Keratinocyte (primary cell): ENCODE measurements around the gene NAV3. TPM values are rescaled to one million over a fixed set of nuclear protein-coding genes. Genes with fewer than 3 reads are reported as not detected.

ENCODE experiments used
- DNase-seq: peaks from one replicate; pipeline ENCODE4 v3.0.0-alpha.2; 2011; ENCODE audit warnings: low read depth, missing footprints, low spot score
- FAIRE-seq: peaks from 2 replicates; lab custom pipeline; 2011; peaks lifted over from hg19 to GRCh38; lab: Jason Lieb, UNC
- H2AFZ ChIP-seq: 2 replicates; pipeline ENCODE4 v1.6.0; 2012; ENCODE audit warnings: low read length, control low read depth, inconsistent platforms; ENCODE audit not compliant: control insufficient read depth
- H3K27ac ChIP-seq: 2 replicates; pipeline ENCODE4 v1.5.1; 2011; ENCODE audit warnings: low read length; ENCODE audit not compliant: control insufficient read depth, insufficient read depth
- H3K27me3 ChIP-seq: 3 replicates; pipeline ENCODE4 v1.6.0; 2011; ENCODE audit warnings: low read length; ENCODE audit not compliant: control insufficient read depth, insufficient read depth; ENCODE audit errors: extremely low read depth
- H3K36me3 ChIP-seq, 2 experiments: 2 replicates in 1 of 2; 3 replicates in 1 of 2; pipeline ENCODE4 v1.5.1; 2011; ENCODE audit warnings: low read length in 2 of 2, mild to moderate bottlenecking in 1 of 2; ENCODE audit not compliant: control insufficient read depth in 2 of 2, insufficient read depth in 2 of 2; ENCODE audit errors: extremely low read depth in 1 of 2
- H3K4me1 ChIP-seq: 3 replicates; pipeline ENCODE4 v1.5.1; 2011; ENCODE audit warnings: low read length; ENCODE audit not compliant: control insufficient read depth, insufficient read depth; ENCODE audit errors: extremely low read depth
- H3K4me2 ChIP-seq: 3 replicates; pipeline ENCODE4 v1.6.0; 2011; ENCODE audit warnings: low read depth, low read length; ENCODE audit not compliant: control insufficient read depth, insufficient read depth; ENCODE audit errors: extremely low read depth
- H3K4me3 ChIP-seq, 3 experiments: fragments of 200-600 bp in 1 of 3; sonication (generic) in 1 of 3; 2 replicates in 2 of 3; 3 replicates in 1 of 3; pipeline ENCODE4 v1.5.1; 2011 to 2016; ENCODE audit warnings: low read length in 3 of 3, mild to moderate bottlenecking in 3 of 3, control low read depth in 2 of 3, inconsistent platforms in 1 of 3, low read depth in 1 of 3, mixed read lengths in 1 of 3, mixed run types in 1 of 3, moderate library complexity in 1 of 3; ENCODE audit not compliant: control insufficient read depth in 2 of 3, insufficient read depth in 2 of 3; ENCODE audit errors: extremely low read depth in 1 of 3
- H3K79me2 ChIP-seq: 2 replicates; pipeline ENCODE4 v1.6.0; 2012; ENCODE audit warnings: low read length; ENCODE audit not compliant: control insufficient read depth, insufficient read depth
- H3K9ac ChIP-seq: 3 replicates; pipeline ENCODE4 v1.6.0; 2011; ENCODE audit warnings: low read length; ENCODE audit not compliant: control insufficient read depth, insufficient read depth; ENCODE audit errors: extremely low read depth
- H3K9me1 ChIP-seq: 3 replicates; pipeline ENCODE4 v1.6.0; 2011; ENCODE audit warnings: low read length; ENCODE audit not compliant: control insufficient read depth, insufficient read depth; ENCODE audit errors: extremely low read depth
- H3K9me3 ChIP-seq: 2 replicates; pipeline ENCODE4 v1.5.1; 2012; ENCODE audit warnings: low read depth, low read length; ENCODE audit not compliant: control insufficient read depth
- H4K20me1 ChIP-seq: 3 replicates; pipeline ENCODE4 v1.6.0; 2011; ENCODE audit warnings: low read length; ENCODE audit not compliant: control insufficient read depth, insufficient read depth; ENCODE audit errors: extremely low read depth
- EZH2 ChIP-seq: IDR thresholded peaks from one replicate; pipeline ENCODE4 v1.6.1; 2012; ENCODE audit warnings: inconsistent platforms, mild to moderate bottlenecking, low read length, moderate library complexity
- dilution Hi-C: fragments of 300-500 bp; cut with MboI; formaldehyde crosslinking; loops from one replicate; pipeline ENCODE4 v1.7.0; 2020; ENCODE audit warnings: low sequenced_read_pairs; ENCODE audit not compliant: extremely low pct_ligation_motif_present
- polyA plus RNA-seq, 5 experiments: library from polyadenylated mRNA; depleted of rRNA in 3 of 5; stranded (reverse) in 3 of 5; stranded (forward) in 1 of 5; unstranded in 1 of 5; fragments of >200 nt; gene quantifications; 1 replicate in 1 of 5; 2 replicates in 3 of 5; 3 replicates in 1 of 5; pipeline versions ENCODE4 v1.2.1 to v1.2.3, GENCODE V29; 2011 to 2012; ENCODE audit warnings: missing spikeins in 2 of 5, low read depth in 1 of 5, low replicate concordance in 1 of 5
- TF ChIP-seq, protein P1 (sequence below), 3 experiments: IDR thresholded peaks in 1 of 3; conservative IDR thresholded peaks in 1 of 3; optimal IDR thresholded peaks in 1 of 3; 2 replicates in 2 of 3; 3 replicates in 1 of 3; pipeline versions ENCODE3 to v1.5.1; 2011; ENCODE audit warnings: low read length in 3 of 3, mild to moderate bottlenecking in 3 of 3, moderate library complexity in 2 of 3, control low read depth in 1 of 3, inconsistent platforms in 1 of 3; ENCODE audit not compliant: insufficient read depth in 2 of 3; ENCODE audit errors: extremely low read depth in 1 of 3

NAV3 gene
- polyA plus RNA-seq, 1 donor (not counting 4 experiments of a cell fraction or from before 2014, with no cell fraction given) = 22.6 TPM

DNA sequence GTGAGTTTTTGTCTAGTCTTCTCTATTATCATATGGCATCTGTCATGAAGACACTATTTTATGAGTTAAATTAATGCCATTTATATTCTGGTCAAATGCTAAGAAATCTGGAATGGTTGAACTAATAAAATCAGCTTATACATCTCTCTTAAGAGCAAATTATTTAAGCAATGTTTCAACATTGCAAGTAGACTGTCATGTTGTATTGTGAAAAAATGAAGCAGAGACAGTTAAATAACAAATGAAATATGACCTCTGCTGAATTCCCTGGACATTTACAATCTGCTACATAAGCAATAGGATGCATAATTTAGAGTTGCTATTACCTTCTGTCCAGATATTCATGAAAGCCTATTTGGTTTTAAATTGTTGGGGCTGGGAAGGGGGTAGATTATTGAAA lies 30.6 kb downstream of the NAV3 start:
- TF ChIP-seq, protein P1, sequence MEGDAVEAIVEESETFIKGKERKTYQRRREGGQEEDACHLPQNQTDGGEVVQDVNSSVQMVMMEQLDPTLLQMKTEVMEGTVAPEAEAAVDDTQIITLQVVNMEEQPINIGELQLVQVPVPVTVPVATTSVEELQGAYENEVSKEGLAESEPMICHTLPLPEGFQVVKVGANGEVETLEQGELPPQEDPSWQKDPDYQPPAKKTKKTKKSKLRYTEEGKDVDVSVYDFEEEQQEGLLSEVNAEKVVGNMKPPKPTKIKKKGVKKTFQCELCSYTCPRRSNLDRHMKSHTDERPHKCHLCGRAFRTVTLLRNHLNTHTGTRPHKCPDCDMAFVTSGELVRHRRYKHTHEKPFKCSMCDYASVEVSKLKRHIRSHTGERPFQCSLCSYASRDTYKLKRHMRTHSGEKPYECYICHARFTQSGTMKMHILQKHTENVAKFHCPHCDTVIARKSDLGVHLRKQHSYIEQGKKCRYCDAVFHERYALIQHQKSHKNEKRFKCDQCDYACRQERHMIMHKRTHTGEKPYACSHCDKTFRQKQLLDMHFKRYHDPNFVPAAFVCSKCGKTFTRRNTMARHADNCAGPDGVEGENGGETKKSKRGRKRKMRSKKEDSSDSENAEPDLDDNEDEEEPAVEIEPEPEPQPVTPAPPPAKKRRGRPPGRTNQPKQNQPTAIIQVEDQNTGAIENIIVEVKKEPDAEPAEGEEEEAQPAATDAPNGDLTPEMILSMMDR (optimal IDR thresholded peaks at IDR 0.05 in 1 of 3, IDR thresholded peaks at IDR 0.05 in 1 of 3, conservative IDR thresholded peaks at IDR 0.05 in 1 of 3; ENCODE audit: extremely low read depth in 1 of 3, insufficient read depth in 2 of 3, low read length in 3 of 3) = no peak
- TF ChIP-seq EZH2 = no peak
- dilution Hi-C loops = no loop called here
- DNase-seq (no peak), FAIRE-seq (no peak)
- H3K4me1 ChIP-seq = no peaks in the 10 kb centered on the region
- H3K36me3 ChIP-seq = no peaks in the 10 kb centered on the region
- no peak overlapping the region for H3K4me2 ChIP-seq
- no peak overlapping the region for H3K27ac ChIP-seq
- no peaks in the 10 kb centered on the region for H3K9me3 ChIP-seq
- no peak overlapping the region for H3K4me3 ChIP-seq
- no peaks in the 10 kb centered on the region for H4K20me1 ChIP-seq
- H3K9ac ChIP-seq = no peak overlapping the region
- no peak overlapping the region for H2AFZ ChIP-seq
- no peaks in the 10 kb centered on the region for H3K27me3 ChIP-seq
- no peaks in the 10 kb centered on the region for H3K9me1 ChIP-seq
- no peaks in the 10 kb centered on the region for H3K79me2 ChIP-seq

DNA sequence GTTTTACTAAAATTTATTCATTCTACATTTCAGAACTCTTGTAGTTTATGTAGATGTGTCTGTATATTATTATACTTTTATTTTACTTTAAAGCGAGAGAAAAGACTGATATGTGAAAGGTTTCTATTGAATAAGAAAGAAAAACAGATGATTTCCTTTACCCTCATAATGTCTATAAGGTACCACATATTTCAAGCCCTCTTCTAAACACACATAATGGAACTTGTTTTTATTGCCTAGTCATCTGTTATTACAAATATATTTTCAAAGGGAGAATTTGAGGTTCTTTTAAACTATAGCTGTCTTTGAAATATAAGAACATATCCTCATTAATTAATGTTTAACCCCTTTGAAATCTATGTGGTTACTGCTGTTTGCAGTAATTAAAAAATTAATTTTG lies 34.5 kb downstream of the NAV3 start:
- no peaks in the 10 kb centered on the region for H3K27me3 ChIP-seq
- dilution Hi-C loops = no loop called here
- TF ChIP-seq, protein P1 (optimal IDR thresholded peaks at IDR 0.05 in 1 of 3, IDR thresholded peaks at IDR 0.05 in 1 of 3, conservative IDR thresholded peaks at IDR 0.05 in 1 of 3; ENCODE audit: extremely low read depth in 1 of 3, insufficient read depth in 2 of 3, low read length in 3 of 3) = no peak
- no peak for TF ChIP-seq EZH2
- no peak overlapping the region for H3K4me3 ChIP-seq
- H3K36me3 ChIP-seq = no peaks in the 10 kb centered on the region
- H3K9me3 ChIP-seq = no peaks in the 10 kb centered on the region
- H3K27ac ChIP-seq = no peak overlapping the region
- FAIRE-seq = no peak
- no peak for DNase-seq
- H3K9me1 ChIP-seq = no peaks in the 10 kb centered on the region
- no peaks in the 10 kb centered on the region for H4K20me1 ChIP-seq
- no peak overlapping the region for H3K9ac ChIP-seq
- no peak overlapping the region for H3K4me2 ChIP-seq
- H3K79me2 ChIP-seq = no peaks in the 10 kb centered on the region
- H3K4me1 ChIP-seq = no peaks in the 10 kb centered on the region
- no peak overlapping the region for H2AFZ ChIP-seq
